COLO668 (cell line): ENCODE results near the gene LRBA.

ENCODE experiments used
- DNase-seq: peaks from one replicate; lab custom pipeline; 2025; ENCODE audit not compliant: unreplicated experiment; lab: John Stamatoyannopoulos, UW

LRBA gene

DNA sequence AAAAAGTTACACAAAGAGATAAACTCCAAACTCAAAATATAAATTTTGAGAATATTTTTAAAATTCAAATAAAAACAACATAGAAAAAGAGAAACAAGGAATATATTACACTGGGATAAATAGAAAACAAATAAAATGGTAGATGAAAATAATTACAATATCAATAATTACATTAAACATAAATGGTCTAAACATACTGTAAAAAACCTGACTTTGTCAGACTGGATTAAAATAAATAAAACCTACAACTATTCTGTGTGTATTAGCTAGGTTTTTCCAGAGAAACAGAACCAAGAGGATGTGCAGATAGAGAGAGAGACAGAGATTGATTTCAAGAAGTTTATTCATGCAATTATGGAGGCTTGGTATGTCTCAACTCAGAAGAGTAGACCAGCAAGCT lies 126.5 kb downstream of the LRBA start:
- DNase-seq: no peak

GRCh38 chr4:150888217-150888616 lies 126.9 kb downstream of the LRBA start:
- DNase-seq: no peak

DNA sequence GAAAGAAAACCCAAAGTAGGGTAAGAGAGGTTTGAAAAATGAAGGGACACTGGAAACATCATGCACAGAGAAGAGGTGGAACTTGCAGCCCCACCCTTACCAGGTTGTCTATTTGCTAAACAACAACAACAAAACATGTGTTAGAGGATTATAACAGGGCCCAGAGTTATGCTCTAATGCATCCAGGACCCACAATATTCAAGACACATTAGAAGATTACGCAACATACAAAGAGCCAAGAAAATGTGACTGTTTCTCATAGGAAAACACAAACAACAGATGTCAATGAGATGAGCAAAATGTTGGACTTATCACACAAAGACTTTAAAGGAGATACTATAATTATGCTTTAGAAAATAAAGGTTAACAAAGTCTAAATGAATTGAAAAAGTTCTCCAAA lies 128.5 kb downstream of the LRBA start:
- no peak for DNase-seq

- DNase-seq: no peak
Observed at GRCh38 chr4:150884625-150885024, 130.5 kb downstream of the LRBA start.

DNA sequence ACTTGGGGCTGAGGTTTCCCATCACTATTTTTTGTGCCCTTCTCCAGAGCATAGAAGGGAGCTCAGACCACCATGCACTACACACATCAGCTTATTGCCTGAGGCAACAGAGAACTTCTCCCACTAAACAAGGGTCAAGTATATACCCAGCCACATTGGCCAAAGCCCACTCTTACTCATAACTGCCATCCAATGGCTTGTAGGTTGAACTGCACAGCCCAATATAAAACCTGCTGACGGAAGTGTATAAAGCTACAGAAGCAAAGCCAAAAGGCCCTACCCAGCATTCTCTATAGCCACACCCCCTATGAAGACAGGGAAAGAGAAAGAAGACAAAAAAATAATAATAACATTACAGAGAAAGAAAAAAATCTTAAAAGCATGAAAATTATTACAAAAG lies 139.7 kb downstream of the LRBA start:
- no peak for DNase-seq

GRCh38 chr4:150874338-150875226 lies 140.5 kb downstream of the LRBA start:
- DNase-seq: no peak

DNA sequence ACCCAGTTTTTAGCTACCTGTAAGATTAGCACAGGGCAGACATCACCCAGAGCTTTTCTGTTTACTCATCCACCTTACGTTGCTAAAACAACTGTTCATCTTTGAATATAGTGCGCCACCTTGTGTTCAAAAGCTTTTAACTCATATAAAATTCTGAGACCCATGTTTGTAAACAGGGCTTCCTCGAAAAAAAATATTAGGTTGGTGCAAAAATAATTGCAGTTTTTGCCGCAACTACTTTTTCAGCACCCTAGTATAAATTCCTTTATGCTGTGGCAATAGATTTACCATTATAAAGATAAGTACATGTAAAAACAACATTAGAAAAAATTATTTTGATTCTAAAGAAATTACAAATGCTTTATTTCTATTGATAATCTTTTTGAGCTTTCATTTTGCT lies 147.9 kb downstream of the LRBA start:
- peak; percentile 10 for DNase-seq

GRCh38 chr4:150863456-150863855 lies 151.6 kb downstream of the LRBA start:
- no peak for DNase-seq

DNA sequence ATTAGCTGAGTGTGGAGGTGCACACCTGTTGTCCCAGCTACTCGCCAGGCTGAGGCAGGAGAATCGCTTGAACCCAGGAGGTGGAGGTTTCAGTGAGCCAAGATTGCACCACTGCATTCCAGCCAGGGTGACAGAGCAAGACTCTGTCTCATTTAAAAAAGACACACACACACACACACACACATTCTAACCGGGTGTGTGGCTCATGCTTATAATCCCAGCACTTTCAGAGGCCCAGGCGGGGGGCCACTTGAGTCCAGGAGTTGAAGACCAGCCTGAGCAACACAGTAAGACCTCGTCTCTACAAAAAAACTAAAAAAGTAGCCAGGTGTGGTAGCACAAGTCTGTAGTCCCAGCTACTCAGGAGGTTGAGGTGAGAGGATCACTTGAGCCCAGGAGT lies 152.3 kb downstream of the LRBA start:
- no peak for DNase-seq

GRCh38 chr4:150859453-150859852 lies 155.6 kb downstream of the LRBA start:
- DNase-seq: no peak

DNA sequence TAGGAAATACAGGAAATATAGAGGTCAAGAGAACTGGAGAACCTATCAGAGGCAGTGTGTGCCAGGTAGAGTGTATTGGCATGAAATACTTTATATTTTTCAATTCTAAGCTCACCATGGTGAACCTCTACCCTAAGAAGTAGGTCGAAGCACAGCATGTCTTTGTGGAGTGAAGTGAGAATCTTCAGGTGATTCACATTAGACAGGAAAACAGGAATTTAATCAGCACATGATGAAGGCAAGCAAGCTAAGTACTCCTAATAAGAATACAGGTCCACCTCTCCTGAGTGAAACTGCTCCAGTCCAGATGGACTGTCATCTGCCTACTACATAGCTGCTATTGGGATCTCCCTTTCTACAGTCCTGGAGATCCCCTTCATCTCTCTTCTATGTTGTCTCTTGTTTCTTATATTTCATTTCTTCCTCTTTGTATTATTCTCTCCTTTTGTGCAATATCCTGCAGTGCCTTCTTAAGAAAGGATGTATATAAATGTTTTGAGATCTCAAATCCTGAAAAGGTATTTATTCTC lies 159.0 kb downstream of the LRBA start:
- no peak for DNase-seq

DNA sequence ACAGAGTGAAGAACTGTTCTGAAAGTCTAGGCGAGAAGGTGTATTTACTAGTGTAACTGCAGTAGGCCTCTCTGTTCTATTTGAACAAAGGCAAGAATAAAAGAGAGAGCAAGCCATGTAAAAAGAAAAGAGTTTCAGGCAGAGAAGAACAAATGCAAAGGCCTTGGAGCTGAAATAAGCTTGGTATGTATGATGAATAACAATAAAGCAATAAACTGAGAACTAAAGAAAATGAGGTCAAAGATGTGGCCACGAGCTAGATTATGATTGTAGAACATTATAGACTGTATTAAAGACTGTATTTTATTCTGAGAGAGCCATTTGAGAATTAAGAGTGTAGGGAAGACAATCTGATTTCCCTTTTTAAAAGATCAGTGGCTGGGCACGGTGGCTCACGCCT lies 160.5 kb downstream of the LRBA start:
- no peak for DNase-seq

DNA sequence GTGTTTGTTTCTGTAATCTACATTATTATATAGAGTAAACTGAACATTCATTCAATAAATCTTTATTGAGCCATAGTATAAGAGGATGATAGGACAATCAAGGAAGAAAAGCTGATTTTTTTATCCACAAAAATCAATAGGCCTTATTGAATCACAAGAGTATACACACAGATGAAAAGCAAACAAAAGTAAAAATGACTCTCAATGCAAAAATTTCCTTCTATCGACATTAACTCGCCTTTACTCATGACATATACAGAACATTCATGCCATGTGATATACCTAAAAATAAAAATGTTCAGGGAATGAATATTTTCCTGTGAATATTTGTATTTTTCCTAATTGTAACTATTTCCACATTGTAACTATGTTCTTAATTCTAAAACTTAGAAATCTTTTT lies 161.2 kb downstream of the LRBA start:
- DNase-seq: no peak

DNA sequence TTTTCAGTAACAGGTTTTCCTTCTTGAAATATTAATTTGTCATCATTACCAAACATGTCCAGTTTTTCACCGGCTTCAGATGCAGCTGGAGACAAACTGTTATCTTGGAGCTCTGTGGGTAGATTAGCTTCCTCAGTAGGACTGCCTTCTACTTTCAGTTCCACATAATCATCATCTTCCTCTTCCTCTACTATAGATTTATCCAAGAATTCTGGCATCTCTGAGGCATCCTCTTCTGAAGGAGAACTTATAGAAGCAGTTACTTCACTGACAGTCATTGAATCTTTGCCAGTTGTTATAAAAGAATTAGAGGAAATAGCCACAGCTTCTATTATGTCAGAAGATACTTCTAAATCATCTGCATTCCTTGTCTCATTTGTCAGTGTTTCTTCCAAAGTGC lies 162.9 kb downstream of the LRBA start:
- DNase-seq: no peak

DNA sequence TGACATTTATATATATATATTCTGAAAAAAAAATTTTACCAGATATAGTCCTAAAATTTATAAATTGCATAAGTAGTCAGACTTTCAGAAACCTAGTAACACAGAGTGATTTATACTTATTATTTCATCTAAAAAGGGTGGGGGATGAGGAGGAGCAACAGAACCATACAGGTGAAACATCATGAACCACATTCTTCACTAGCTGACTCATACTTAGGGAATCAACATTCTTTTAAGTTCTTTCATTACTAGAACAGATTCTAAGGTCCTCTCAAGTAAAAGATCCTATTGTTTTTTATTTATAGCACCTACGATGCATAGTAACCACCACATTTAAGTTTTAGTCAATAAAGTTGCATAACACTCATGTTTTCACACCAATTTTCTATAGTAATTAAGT lies 166.1 kb downstream of the LRBA start:
- DNase-seq: no peak

DNA sequence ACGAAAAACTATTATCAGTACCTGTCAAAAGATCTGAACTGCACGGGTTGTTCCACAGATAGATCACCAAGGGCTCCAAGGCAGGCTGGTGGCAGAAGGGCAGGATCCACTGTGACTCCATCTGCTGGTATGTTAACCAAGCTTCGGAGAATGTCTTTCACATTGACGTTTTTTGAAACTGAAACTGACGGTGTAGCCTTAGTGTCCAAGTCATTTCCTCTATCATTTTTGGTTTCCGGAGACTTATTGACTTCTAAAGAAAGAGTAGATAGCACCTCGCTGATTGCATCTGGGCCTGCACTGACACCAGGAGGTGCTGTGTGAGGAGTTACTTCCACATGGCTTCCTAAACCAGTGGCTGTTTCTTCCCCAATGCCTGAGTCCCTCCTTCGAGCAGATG lies 186.9 kb downstream of the LRBA start:
- DNase-seq: no peak

DNA sequence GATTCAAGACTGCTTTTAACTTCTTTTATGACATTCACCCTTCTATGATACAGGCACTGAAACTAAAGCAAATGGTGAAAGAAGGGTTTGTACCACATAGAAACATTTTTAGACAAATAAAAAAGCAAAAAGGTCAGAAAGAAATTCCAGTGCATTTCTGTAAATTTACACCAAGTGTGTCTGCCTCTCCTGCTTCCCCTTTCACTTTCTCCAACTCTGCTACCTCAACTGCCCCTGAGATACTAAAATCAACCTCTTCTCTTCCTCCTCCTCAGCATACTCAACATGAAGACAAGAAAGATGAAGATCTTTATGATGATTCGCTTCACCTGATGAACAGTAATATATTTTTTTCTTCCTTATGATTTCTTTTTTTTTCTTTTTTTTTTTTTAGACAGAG lies 187.9 kb downstream of the LRBA start:
- DNase-seq: no peak

GRCh38 chr4:150826306-150826705 lies 188.8 kb downstream of the LRBA start:
- no peak for DNase-seq

GRCh38 chr4:150822407-150822806 lies 192.7 kb downstream of the LRBA start:
- DNase-seq: no peak

GRCh38 chr4:150821641-150822040 lies 193.4 kb downstream of the LRBA start:
- no peak for DNase-seq

- no peak for DNase-seq
Observed at GRCh38 chr4:150820409-150820808, 194.7 kb downstream of the LRBA start.

- no peak for DNase-seq
Observed at GRCh38 chr4:150818661-150819060, 196.4 kb downstream of the LRBA start.
